ENCODE results near the gene TACR1. TPM values are rescaled to one million over a fixed set of nuclear protein-coding genes. Genes with fewer than 3 reads are reported as not detected.
"Not testable (repeated sequence)": the region's sequence is repeated elsewhere in the genome, so short reads cannot be mapped to it uniquely, and the experiment has no call there.

The TACR1 gene
- total RNA-seq, 2 donors from 2014 or later = not detected

DNA sequence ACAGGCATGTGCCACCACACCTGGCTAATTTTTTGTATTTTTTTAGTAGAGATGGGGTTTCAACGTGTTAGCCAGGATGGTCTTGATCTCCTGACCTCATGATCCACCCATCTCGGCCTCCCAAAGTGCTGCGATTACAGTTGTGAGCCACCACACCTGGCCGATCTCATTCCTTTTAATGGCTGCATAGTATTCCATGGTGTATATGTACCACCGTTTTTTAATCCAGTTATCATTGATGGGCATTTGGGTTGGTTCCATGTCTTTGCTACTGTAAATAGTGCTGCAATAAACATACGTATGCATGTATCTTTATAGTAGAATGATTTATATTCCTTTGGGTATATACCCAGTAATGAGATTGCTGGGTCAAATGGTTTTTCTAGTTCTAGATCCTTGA, 51.4 kb downstream of the TACR1 start:
- H3K4me1 Mint-ChIP-seq (ENCODE audit: low read depth in 2 of 2); H3K36me3 Mint-ChIP-seq; H3K9me3 Mint-ChIP-seq: not testable (repeated sequence)

DNA sequence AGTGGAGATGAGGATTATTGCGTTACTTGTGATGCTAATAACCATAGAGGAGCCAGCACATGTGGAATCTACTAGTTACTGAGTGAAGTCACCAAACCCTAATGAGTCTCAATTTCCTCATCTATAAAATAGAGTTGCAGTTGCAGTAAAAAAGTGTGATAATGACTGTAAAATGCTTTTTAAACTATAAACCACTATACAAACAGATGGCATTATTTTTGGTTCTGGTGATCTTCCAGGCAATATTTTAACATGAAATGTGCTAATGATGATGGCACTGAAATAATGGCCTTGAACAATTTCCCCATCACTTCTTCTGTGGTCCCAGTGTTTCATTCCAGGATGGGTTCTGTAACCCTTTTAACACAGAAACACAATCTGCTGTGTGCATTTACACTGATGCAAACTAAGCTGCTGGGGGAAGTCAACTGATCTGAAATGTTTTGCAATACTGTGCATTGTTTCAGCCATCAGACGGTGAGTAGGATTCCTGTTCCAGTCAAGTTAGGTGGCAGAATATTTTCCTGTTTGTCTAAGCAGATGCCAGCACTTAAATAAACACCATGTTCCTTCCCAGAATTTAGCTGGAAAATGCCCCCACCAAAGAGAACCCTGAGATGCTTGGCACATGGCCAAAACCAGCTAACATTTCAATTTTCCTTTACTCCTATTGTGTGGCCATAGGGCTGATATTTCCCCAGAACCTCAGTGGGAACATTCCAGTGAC, 52.6 kb downstream of the TACR1 start:
- ATAC-seq (no peak), DNase-seq (ENCODE audit: low spot score) (no peak)
- no peaks in the 10 kb centered on the region for H3K9me3 Mint-ChIP-seq
- H3K36me3 Mint-ChIP-seq = peaks cover 4% of the 10 kb centered on the region
- H3K27ac Mint-ChIP-seq = no peak overlapping the region
- H3K4me1 Mint-ChIP-seq (ENCODE audit: low read depth in 2 of 2) = no peaks in the 10 kb centered on the region
- H3K27me3 Mint-ChIP-seq = peaks cover 3 to 7% of the 10 kb centered on the region in 2 donors
- no peak overlapping the region for H3K4me3 Mint-ChIP-seq

More for the DNA sequence above, 51.4 kb downstream of the TACR1 start:
- not testable (repeated sequence) for ATAC-seq; DNase-seq (ENCODE audit: low spot score); H3K27me3 Mint-ChIP-seq; H3K27ac Mint-ChIP-seq; H3K4me3 Mint-ChIP-seq

GRCh38 chr2:75146221-75146605, 53.1 kb downstream of the TACR1 start:
- not testable (repeated sequence) for H3K27ac Mint-ChIP-seq; H3K9me3 Mint-ChIP-seq; H3K4me3 Mint-ChIP-seq; H3K27me3 Mint-ChIP-seq; DNase-seq (ENCODE audit: low spot score); ATAC-seq; H3K4me1 Mint-ChIP-seq (ENCODE audit: low read depth in 2 of 2); H3K36me3 Mint-ChIP-seq

DNA sequence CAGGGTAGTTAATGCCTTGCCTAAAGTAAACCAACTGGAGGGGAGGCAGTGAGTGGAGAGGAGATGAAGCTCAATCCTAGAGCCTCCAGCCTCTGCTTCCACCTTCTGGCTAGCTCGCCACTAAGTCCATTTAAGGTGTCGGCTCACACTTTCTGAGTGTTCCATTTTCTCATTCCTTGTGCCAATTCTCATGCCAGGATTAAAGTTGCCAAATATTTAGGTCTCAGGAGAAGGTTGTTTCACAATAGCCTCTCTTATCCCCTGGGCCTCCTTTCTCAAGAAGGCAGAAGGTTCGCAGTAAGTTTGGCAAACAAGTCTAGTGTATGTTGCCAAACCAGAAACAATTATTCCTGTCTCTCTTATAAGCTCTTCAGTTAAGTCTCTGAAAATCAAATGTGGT, 57.2 kb downstream of the TACR1 start:
- DNase-seq (ENCODE audit: low spot score) = no peak
- Mint-ChIP-seq H3K4me3 (no peak overlapping the region), H3K36me3 (no peaks in the 10 kb centered on the region), H3K4me1 (ENCODE audit: low read depth in 2 of 2) (no peaks in the 10 kb centered on the region), H3K27ac (no peak overlapping the region), H3K9me3 (no peaks in the 10 kb centered on the region), H3K27me3 (peaks cover 5 to 7% of the 10 kb centered on the region in 2 donors)
- no peak for ATAC-seq

DNA sequence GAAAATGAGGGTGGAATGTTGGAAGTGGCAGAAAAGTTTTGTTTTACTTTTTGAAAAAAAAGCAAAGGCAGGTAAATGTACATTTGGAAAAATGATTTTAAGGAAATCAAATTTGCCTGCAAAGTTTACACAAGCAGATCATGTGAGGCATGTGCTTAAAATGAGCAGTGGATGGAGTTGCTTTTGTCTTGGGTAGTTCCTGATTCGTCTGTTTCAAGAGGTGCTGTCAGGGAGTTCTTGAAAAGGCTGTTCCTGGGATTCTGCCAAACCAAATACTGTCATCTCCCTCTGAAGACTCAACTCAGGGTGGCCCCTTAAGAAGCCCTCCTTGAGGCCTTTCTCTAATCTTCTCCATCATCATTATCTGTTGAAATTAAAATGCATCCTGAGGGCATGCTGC, 59.0 kb downstream of the TACR1 start:
- DNase-seq (ENCODE audit: low spot score) (no peak), ATAC-seq (no peak)
- Mint-ChIP-seq H3K27me3 (peaks cover 5 to 7% of the 10 kb centered on the region in 2 donors), H3K4me1 (ENCODE audit: low read depth in 2 of 2) (no peaks in the 10 kb centered on the region), H3K27ac (no peak overlapping the region), H3K4me3 (no peak overlapping the region), H3K36me3 (no peaks in the 10 kb centered on the region), H3K9me3 (no peaks in the 10 kb centered on the region)

DNA sequence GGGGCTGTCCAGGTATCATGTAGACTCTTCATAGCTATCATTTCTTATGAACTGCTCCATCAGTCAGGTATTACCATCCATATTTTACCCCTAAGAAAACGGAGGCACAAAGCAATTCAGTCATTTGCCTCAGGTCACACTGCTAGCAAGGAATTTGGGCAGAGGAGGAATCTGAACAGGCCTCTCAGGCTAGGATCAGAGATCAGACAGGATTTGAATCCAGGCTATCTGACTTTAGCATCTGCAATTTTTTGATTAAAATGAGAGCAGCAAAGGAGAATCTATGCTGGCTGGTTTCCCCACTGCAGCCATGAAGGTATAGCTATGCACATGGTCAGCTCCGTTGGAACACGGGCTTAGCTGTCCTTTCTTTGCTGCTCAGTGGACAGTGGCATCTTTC, 60.1 kb downstream of the TACR1 start:
- Mint-ChIP-seq H3K36me3 (no peaks in the 10 kb centered on the region), H3K27ac (no peak overlapping the region), H3K4me1 (ENCODE audit: low read depth in 2 of 2) (no peaks in the 10 kb centered on the region), H3K4me3 (no peak overlapping the region), H3K9me3 (no peaks in the 10 kb centered on the region), H3K27me3 (peaks cover 5 to 7% of the 10 kb centered on the region in 2 donors)
- ATAC-seq (no peak), DNase-seq (ENCODE audit: low spot score) (no peak)

- ATAC-seq (no peak), DNase-seq (ENCODE audit: low spot score) (no peak)
- no peak overlapping the region for H3K4me3 Mint-ChIP-seq
- no peak overlapping the region for H3K27ac Mint-ChIP-seq
- peaks cover 5 to 7% of the 10 kb centered on the region in 2 donors for H3K27me3 Mint-ChIP-seq
- no peaks in the 10 kb centered on the region for H3K9me3 Mint-ChIP-seq
- H3K4me1 Mint-ChIP-seq (ENCODE audit: low read depth in 2 of 2) = no peaks in the 10 kb centered on the region
- no peaks in the 10 kb centered on the region for H3K36me3 Mint-ChIP-seq
These were observed 60.8 kb downstream of the TACR1 start for GRCh38 chr2:75138528-75138927.

DNA sequence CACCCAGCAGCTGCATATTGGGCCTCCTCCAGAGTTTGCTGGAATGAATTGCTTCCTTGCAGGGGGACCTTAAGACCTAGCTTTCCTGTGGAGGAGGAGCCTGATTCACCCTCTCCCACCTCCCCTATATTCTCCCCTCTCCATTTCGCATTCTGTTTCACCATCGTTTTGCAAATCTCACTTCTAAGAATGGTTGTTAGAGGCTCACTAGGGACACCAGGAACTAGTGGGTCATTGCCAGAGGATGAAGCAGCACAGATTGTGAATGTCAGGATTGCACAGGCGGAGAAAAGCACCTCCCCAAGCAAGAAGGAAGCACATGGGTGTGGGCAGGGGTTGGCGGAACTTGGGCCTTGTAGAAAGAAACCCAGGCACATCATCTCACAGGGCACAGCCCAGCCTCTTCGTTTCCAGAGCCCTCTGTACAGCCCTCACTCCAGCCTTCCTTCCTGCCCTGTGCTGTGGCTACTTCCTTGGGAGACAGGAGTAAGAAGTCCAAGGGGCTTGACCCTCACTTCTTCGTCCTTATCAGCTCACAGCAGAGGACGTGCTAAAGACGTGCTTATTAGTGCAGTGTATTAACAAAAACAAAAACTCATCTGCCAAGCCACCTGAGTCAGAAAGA, 63.4 kb downstream of the TACR1 start:
- Mint-ChIP-seq H3K27ac (no peak overlapping the region), H3K27me3 (peaks cover 0 to 2% of the 10 kb centered on the region in 2 donors), H3K4me1 (ENCODE audit: low read depth in 2 of 2) (no peaks in the 10 kb centered on the region), H3K4me3 (no peak overlapping the region), H3K36me3 (no peaks in the 10 kb centered on the region), H3K9me3 (no peaks in the 10 kb centered on the region)
- ATAC-seq (no peak), DNase-seq (ENCODE audit: low spot score) (no peak)

DNA sequence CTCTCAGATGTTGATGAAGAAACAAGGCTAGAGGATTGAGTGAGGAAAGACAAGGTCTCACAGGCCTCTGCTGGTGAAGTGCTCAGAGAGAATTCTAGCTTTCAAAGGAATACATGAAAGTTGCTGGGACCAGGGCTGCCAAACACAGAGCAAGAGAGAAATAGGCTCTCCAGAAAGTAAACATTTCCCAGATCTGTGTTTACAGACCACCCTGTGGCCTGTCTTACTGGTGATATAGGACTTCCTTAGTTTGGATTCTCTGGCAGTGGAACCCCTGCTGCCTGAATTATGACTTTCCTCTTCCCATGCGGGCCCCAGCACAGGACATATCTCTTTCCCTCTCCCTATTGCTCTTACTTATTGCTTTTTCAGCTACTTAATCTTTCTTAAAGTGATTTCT, 64.5 kb downstream of the TACR1 start:
- no peaks in the 10 kb centered on the region for H3K4me1 Mint-ChIP-seq (ENCODE audit: low read depth in 2 of 2)
- no peaks in the 10 kb centered on the region for H3K9me3 Mint-ChIP-seq
- ATAC-seq (no peak), DNase-seq (ENCODE audit: low spot score) (no peak)
- H3K36me3 Mint-ChIP-seq = no peaks in the 10 kb centered on the region
- H3K27ac Mint-ChIP-seq = no peak overlapping the region
- no peak overlapping the region for H3K4me3 Mint-ChIP-seq
- peaks cover 2 to 8% of the 10 kb centered on the region in 2 donors for H3K27me3 Mint-ChIP-seq

DNA sequence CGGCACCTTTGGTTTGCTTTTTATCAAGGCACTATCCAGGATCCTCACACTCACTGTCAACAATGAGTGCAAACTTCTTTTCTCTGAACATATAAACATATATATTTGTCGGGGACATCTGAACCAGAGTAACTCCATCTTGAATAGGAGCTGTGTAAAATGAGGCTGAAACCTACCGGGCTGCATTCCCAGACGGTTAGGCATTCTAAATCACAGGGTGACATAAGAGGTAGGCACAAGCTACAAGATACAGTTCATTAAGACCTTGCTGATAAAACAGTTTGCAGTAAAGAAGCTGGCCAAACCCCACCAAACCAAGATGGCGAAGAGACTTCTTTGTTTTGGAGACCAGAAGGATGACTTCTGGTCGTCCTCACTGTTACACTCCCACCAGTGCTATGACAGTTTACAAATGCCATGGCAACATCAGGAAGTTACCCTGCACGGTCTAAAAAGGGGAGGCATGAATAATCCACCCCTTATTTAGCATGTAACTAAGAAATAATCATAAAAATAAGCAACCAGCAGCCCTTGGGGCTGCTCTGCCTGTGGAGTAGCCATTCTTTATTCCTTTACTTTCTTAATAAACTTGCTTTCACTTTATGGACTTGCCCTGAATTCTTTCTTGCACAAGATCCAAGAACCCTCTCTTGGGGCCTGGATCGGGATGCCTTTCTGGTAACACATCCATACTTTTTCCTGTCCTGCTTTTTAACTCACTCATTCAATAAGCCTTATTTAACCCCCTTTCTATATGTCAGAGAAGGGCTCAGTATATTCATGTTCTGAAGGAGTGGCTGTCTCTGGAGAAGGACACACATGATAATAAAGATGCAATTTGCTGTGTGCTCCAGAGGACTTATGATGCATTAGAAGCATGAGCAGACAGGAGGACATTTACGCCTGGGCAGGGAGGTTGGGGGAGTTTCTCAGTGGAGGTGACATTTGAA, 65.4 kb downstream of the TACR1 start:
- ATAC-seq = no peak
- Mint-ChIP-seq H3K9me3 (no peaks in the 10 kb centered on the region), H3K36me3 (no peaks in the 10 kb centered on the region)

DNA sequence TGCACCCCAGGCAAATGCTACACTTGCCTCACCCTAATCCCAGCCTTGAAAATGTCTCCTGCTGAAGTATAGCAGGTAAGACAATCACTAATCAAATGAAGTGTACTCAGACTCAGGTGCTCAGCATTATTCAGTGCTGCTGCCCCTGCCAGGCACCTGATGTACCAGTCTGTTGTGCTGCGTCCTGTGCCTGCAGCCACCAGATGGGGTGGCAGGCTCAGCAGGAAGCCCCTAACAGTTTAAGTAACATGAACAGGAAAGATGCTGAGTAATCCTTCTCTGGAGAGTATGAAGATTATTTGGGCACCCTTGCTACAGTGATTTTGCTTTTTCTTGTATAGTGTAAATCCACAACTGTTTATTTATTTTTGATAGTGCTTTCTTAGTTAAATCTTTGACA, 69.1 kb downstream of the TACR1 start:
- no peak for DNase-seq (ENCODE audit: low spot score)
- no peaks in the 10 kb centered on the region for H3K9me3 Mint-ChIP-seq
- peaks cover 6 to 15% of the 10 kb centered on the region in 2 donors for H3K27me3 Mint-ChIP-seq
- H3K4me3 Mint-ChIP-seq = no peak overlapping the region
- ATAC-seq = no peak
- H3K4me1 Mint-ChIP-seq (ENCODE audit: low read depth in 2 of 2) = no peaks in the 10 kb centered on the region
- no peaks in the 10 kb centered on the region for H3K36me3 Mint-ChIP-seq
- no peak overlapping the region for H3K27ac Mint-ChIP-seq

More for the DNA sequence above, 65.4 kb downstream of the TACR1 start:
- Mint-ChIP-seq H3K27ac (no peak overlapping the region), H3K4me3 (no peak overlapping the region), H3K4me1 (ENCODE audit: low read depth in 2 of 2) (no peaks in the 10 kb centered on the region), H3K27me3 (peaks cover 2 to 11% of the 10 kb centered on the region in 2 donors)
- DNase-seq (ENCODE audit: low spot score) = no peak

DNA sequence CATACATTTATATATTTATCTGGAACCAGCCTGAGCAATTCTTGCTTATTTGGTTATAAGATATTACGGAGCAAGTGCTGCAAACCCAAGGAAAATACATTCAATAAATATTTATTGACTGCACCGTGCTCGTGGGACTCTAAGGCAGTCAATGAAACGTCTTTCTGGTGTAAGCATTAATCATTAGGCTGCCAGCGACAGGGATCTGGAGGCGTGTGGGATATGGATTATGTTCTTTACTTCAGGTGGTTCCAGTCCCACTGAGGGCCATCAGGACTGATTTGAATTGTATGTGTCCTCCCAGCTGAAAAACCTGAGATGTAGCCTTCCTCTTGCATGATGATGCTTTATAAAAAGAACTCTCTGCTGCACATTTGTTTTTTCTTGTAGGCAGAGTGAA, 75.4 kb downstream of the TACR1 start:
- no peaks in the 10 kb centered on the region for H3K4me1 Mint-ChIP-seq (ENCODE audit: low read depth in 2 of 2)
- no peaks in the 10 kb centered on the region for H3K9me3 Mint-ChIP-seq
- no peak overlapping the region for H3K4me3 Mint-ChIP-seq
- no peaks in the 10 kb centered on the region for H3K36me3 Mint-ChIP-seq
- peaks cover 10 to 12% of the 10 kb centered on the region in 2 donors for H3K27me3 Mint-ChIP-seq
- DNase-seq (ENCODE audit: low spot score) (no peak), ATAC-seq (no peak)
- H3K27ac Mint-ChIP-seq = peak overlapping the region in 1 of 2 donors; percentile 20

DNA sequence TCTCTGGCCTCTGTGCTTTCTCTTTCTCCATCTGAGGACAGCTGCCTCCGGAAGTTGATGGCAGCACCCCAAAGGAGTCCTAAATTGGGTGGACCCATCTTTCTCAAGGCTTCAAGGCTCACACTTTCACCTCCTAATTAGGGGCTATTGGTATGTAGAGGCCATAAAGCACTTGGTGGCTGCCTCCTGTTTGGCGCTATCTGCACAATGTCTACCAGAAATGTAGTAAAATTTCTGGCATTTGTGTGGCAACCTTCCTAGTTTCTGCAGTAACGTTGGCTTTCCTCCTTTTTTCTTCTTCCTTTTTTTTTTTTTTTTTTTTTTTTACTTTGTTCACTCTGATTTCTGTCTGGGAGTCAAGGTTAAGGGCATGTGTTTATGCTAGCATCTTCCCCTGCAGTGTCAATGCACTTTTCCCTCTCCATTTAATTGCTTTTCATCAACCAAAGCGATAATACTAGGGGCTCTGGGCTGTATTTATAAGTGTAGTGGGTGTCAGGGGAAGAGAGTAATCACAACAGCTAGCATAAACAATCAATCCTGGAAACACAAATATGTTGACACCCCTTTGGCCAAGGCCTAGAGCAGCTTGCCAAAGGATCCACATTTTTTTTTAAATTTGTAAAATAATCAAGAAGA, 86.0 kb downstream of the TACR1 start:
- DNase-seq (ENCODE audit: low spot score) (no peak), ATAC-seq (no peak)
- H3K9me3 Mint-ChIP-seq = no peaks in the 10 kb centered on the region
- H3K27ac Mint-ChIP-seq = no peak overlapping the region
- no peaks in the 10 kb centered on the region for H3K36me3 Mint-ChIP-seq
- peaks cover 10 to 15% of the 10 kb centered on the region in 2 donors for H3K27me3 Mint-ChIP-seq
- no peaks in the 10 kb centered on the region for H3K4me1 Mint-ChIP-seq (ENCODE audit: low read depth in 2 of 2)
- H3K4me3 Mint-ChIP-seq = no peak overlapping the region

All from natural killer cell treated with Interleukin-12 subunit alpha and Interleukin-12 subunit beta and Interleukin-15 and Interleukin-18, amount 100 ng/mL, for 72 hours (primary cell).